Endothelial cell of umbilical vein (primary cell): ENCODE measurements around the gene SGCG.

Source experiments
- CTCF ChIP-seq, 2 donors: IDR thresholded peaks; 1 replicate in 1 of 2; 2 replicates in 1 of 2; pipeline ENCODE4 v1.5.1; 2011; ENCODE audit warnings: low read length in 2 of 2, mild to moderate bottlenecking in 2 of 2, moderate library complexity in 2 of 2, control low read depth in 1 of 2, inconsistent platforms in 1 of 2, low read depth in 1 of 2; ENCODE audit not compliant: insufficient read depth in 1 of 2; ENCODE audit errors: extremely low read depth in 1 of 2
- EZH2 ChIP-seq: IDR thresholded peaks from 2 replicates; pipeline ENCODE4 v1.6.1; 2012; ENCODE audit warnings: borderline replicate concordance, low read depth, mild to moderate bottlenecking, moderate library complexity, low read length, inconsistent platforms; ENCODE audit not compliant: severe bottlenecking
- FOS ChIP-seq: IDR thresholded peaks from 2 replicates; pipeline ENCODE4 v1.6.1; 2011; ENCODE audit warnings: mild to moderate bottlenecking, low read length, moderate library complexity, borderline replicate concordance; ENCODE audit not compliant: insufficient read depth
- JUN ChIP-seq: IDR thresholded peaks from 2 replicates; pipeline ENCODE4 v1.6.1; 2011; ENCODE audit warnings: borderline replicate concordance, low read depth; ENCODE audit not compliant: insufficient read length, insufficient read depth
- MYC ChIP-seq: IDR thresholded peaks from one replicate; pipeline ENCODE4 v1.6.1; 2011; ENCODE audit warnings: mild to moderate bottlenecking, low read depth, low read length
- POLR2A ChIP-seq: IDR thresholded peaks from 2 replicates; pipeline ENCODE4 v1.6.1; 2012; ENCODE audit warnings: low read depth, mild to moderate bottlenecking, control low read depth, low read length
- POLR2AphosphoS5 ChIP-seq: IDR thresholded peaks from 2 replicates; pipeline ENCODE4 v1.6.1; 2012; ENCODE audit warnings: low read depth, mild to moderate bottlenecking, control low read depth, low read length, moderate library complexity; ENCODE audit not compliant: insufficient read depth
- TF ChIP-seq, protein P1 (sequence below): IDR thresholded peaks from 2 replicates; pipeline ENCODE4 v1.6.1; 2011; ENCODE audit not compliant: insufficient read depth, insufficient read length

- TF ChIP-seq POLR2A (no peak), CTCF (IDR thresholded peaks at IDR 0.05; ENCODE audit: extremely low read depth in 1 of 2, insufficient read depth in 1 of 2, low read depth in 1 of 2, low read length in 2 of 2) (no peak), FOS (no peak), POLR2AphosphoS5 (no peak), MYC (no peak), EZH2 (no peak), JUN (no peak)
- TF ChIP-seq, protein P1, sequence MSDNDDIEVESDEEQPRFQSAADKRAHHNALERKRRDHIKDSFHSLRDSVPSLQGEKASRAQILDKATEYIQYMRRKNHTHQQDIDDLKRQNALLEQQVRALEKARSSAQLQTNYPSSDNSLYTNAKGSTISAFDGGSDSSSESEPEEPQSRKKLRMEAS, result no peak
These were observed 19.3 kb upstream of the SGCG start for GRCh38 chr13:23161481-23161825.
